Upper lobe of right lung (tissue), 1 donor: Measurements from ENCODE around the gene CRACR2A. TPM values are rescaled to one million over a fixed set of nuclear protein-coding genes. Genes with fewer than 3 reads are reported as not detected.

Experiments used
- ATAC-seq: fragments of 200-7000 bp; cut with Tn5 transposase; one replicate; pipeline ENCODE4 v1.9.1; 2020; ENCODE audit warnings: mild to moderate bottlenecking, moderate library complexity
- DNase-seq: peaks from one replicate; pipeline ENCODE4 v3.0.0-alpha.2; 2020
- H3K27ac ChIP-seq: fragments of 200-600 bp; one replicate; pipeline ENCODE4 v1.8.0; 2022
- H3K27me3 ChIP-seq: fragments of 200-600 bp; one replicate; pipeline ENCODE4 v1.8.0; 2022; ENCODE audit warnings: mild to moderate bottlenecking
- H3K36me3 ChIP-seq: fragments of 200-600 bp; one replicate; pipeline ENCODE4 v1.8.0; 2022
- H3K4me1 ChIP-seq: fragments of 200-600 bp; one replicate; pipeline ENCODE4 v1.8.0; 2022
- H3K4me3 ChIP-seq: fragments of 200-600 bp; one replicate; pipeline ENCODE4 v1.8.0; 2022; ENCODE audit warnings: mild to moderate bottlenecking
- H3K9me3 ChIP-seq: fragments of 200-600 bp; one replicate; pipeline ENCODE4 v1.8.0; 2022
- intact Hi-C: fragments of 100-400 bp; cut with DNase I; formaldehyde crosslinking; loops from one replicate; pipeline ENCODE4 v1.11.0; 2022
- total RNA-seq: library from RNA; stranded (reverse); fragmentation: NEBNext Ultra II Directional; extraction: Animal tissue kit (Norgen Biotek cat#: 25700); gene quantifications from one replicate; pipeline ENCODE4 v1.2.1, GENCODE V29; 2021
- TF ChIP-seq, protein P1 (sequence below): fragments of 200-600 bp; IDR thresholded peaks from one replicate; pipeline ENCODE4 v1.8.0; 2022; ENCODE audit warnings: antibody characterized with exemption
- donor health status: DM: no; HTN: yes; CAD: no; lungs with severe emphysema.

CRACR2A gene
- total RNA-seq, 1 donor from 2014 or later = 5.4 TPM

DNA sequence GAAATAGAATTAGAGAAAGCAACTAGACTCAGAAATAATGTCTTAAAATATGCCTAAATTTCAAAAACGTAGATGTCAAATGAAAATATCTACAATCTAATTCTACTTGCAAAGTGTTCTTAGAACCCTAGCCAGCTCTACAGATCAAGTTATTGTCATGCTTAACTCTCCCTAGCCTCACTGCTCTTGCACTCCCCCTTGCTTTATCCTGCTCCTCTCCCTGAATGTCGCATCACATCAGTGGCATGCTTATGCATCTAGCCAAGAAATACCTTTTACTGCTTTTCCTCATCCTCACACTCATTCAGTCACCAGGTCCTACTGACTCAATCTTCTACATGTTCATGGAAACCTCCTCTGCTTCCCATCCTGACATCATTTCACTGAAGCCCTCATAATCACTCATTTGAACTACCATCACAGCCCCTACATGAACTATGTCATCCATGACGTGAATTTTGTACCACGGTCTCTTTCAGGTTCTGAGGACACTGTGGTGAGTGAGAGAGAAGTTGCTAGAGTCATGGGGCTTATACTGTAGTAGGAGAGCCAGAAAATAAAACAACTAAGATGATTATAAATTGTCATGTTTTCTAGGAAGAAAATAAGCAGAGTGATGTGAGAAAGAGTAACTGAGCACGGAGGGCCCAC lies 22.6 kb upstream of the CRACR2A start:
- no peak for ATAC-seq
- Histone ChIP-seq H3K4me1 (no peaks in the 10 kb centered on the region), H3K36me3 (no peaks in the 10 kb centered on the region), H3K27me3 (no peaks in the 10 kb centered on the region), H3K4me3 (no peak overlapping the region), H3K27ac (no peak overlapping the region), H3K9me3 (no peaks in the 10 kb centered on the region)
- intact Hi-C loops = no loop called here
- TF ChIP-seq, protein P1, sequence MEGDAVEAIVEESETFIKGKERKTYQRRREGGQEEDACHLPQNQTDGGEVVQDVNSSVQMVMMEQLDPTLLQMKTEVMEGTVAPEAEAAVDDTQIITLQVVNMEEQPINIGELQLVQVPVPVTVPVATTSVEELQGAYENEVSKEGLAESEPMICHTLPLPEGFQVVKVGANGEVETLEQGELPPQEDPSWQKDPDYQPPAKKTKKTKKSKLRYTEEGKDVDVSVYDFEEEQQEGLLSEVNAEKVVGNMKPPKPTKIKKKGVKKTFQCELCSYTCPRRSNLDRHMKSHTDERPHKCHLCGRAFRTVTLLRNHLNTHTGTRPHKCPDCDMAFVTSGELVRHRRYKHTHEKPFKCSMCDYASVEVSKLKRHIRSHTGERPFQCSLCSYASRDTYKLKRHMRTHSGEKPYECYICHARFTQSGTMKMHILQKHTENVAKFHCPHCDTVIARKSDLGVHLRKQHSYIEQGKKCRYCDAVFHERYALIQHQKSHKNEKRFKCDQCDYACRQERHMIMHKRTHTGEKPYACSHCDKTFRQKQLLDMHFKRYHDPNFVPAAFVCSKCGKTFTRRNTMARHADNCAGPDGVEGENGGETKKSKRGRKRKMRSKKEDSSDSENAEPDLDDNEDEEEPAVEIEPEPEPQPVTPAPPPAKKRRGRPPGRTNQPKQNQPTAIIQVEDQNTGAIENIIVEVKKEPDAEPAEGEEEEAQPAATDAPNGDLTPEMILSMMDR = no peak
- no peak for DNase-seq

DNA sequence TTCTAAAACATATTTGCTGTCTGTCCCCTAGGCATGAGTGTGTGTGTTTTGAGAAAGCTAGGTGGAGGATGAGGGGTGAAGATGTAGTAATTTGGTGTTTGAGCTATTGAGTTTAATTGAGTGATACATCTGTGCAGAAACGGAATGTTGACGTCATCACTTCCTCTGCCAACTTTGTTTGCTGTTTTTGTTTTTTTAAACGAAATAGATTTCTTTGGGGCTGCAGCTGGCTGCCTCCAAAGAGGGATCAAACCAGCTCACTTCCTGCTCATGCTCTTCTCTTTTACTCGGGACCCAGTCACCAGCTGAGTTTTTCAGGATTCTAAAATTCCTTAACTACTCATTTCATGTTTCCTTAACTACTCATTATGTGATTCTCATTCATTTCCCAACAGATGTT lies 19.5 kb upstream of the CRACR2A start:
- Histone ChIP-seq H3K27me3 (no peaks in the 10 kb centered on the region), H3K36me3 (no peaks in the 10 kb centered on the region), H3K27ac (no peak overlapping the region), H3K4me1 (no peaks in the 10 kb centered on the region), H3K9me3 (no peaks in the 10 kb centered on the region), H3K4me3 (no peak overlapping the region)
- intact Hi-C loops = no loop called here
- no peak for ATAC-seq
- TF ChIP-seq, protein P1 = no peak
- no peak for DNase-seq

DNA sequence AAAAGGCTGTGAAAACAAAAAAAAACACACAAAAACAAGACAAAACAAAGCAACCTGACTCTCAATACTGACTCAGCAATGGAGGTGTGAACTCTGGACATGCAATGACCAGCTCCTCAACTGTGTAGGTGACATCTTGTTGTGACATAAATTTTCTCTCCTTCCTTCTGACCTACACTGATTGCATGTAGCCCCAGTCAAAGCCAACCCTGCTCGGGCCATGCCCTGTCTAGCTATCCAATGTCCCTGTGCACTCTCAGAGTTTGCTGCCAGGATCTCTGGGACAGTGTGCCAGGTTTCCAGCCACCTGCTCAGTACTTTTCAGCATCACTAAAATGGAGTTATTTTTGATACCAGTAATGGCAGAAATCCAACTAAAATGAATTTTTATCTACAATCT lies 18.9 kb upstream of the CRACR2A start:
- no peak for DNase-seq
- TF ChIP-seq, protein P1 = no peak
- Histone ChIP-seq H3K4me3 (no peak overlapping the region), H3K9me3 (no peaks in the 10 kb centered on the region), H3K27ac (no peak overlapping the region), H3K27me3 (no peaks in the 10 kb centered on the region), H3K4me1 (no peaks in the 10 kb centered on the region), H3K36me3 (no peaks in the 10 kb centered on the region)
- intact Hi-C loops = no loop called here
- ATAC-seq = no peak

DNA sequence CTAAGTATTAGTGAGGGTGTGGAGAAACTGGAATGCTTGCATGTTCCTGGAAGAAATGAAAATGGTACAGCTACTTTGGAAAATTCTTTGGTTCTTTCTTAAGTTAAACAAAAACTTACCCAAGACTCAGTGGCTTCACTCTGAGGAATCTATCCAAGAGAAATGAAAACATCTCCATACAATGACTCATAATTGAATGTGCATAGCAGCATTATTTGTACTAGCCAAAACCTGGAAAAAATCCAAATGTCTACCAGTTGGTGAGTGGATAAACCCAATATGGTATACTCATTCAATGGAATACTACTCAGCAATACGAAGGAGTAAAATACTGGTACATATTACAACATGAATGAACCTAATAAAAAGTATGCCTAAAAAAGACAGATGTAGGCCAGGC lies 18.0 kb upstream of the CRACR2A start:
- no peak overlapping the region for H3K27ac ChIP-seq
- DNase-seq (no peak), ATAC-seq (no peak)
- TF ChIP-seq, protein P1 = no peak
- no peaks in the 10 kb centered on the region for H3K4me1 ChIP-seq
- H3K9me3 ChIP-seq = no peaks in the 10 kb centered on the region
- intact Hi-C loops = no loop called here
- H3K27me3 ChIP-seq = no peaks in the 10 kb centered on the region
- H3K36me3 ChIP-seq = no peaks in the 10 kb centered on the region
- no peak overlapping the region for H3K4me3 ChIP-seq

DNA sequence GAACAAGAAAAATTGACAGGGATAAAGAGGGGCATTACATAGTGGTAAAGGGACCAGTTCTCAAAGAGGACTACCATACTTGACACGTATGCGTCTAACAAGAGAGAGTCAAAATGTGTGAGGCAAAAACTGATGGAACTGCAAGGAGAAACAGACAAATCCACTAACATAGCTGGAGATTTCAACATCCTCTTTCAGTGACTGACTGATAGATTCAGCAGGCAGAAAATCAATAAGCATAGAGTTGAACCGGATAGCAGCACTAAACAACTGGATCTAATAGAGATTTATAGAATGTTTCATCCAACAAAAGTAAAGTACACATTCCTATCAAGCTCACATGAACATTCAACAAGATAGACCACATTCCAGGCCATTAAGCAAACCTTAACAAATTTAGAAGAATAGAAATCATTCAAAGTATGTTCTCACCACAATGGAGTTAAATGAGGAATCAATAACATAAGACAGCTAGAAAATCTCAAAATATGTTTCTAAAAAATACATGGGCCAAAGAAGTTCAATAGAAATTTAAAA lies 16.1 kb upstream of the CRACR2A start:
- intact Hi-C loops = no loop called here

More for the DNA sequence above, 16.1 kb upstream of the CRACR2A start:
- H3K4me1 ChIP-seq = no peaks in the 10 kb centered on the region
- no peaks in the 10 kb centered on the region for H3K27me3 ChIP-seq
- ATAC-seq (no peak), DNase-seq (no peak)
- H3K27ac ChIP-seq = no peak overlapping the region
- H3K4me3 ChIP-seq = no peak overlapping the region
- TF ChIP-seq, protein P1 = no peak
- H3K36me3 ChIP-seq = no peaks in the 10 kb centered on the region
- H3K9me3 ChIP-seq = no peaks in the 10 kb centered on the region
